T-helper 2 cell treated with Interferon-gamma antibody and Interleukin-4, amounts not matched to agents 5 μg/mL and 100 μg/mL, for 36 hours (primary cell): Measurements from ENCODE around the gene CD300LG.

Experiments
- DNase-seq: peaks from one replicate; pipeline ENCODE4 v3.0.0; 2021; ENCODE audit warnings: low spot score
- H3K27ac Mint-ChIP-seq: one replicate; pipeline ENCODE4 v1.8.0; 2021; ENCODE audit warnings: mild to moderate bottlenecking, mixed read lengths
- H3K27me3 Mint-ChIP-seq: one replicate; pipeline ENCODE4 v1.8.0; 2021; ENCODE audit warnings: low read depth, mixed read lengths
- H3K36me3 Mint-ChIP-seq: one replicate; pipeline ENCODE4 v1.8.0; 2021; ENCODE audit warnings: low read depth, mixed read lengths
- H3K4me1 Mint-ChIP-seq: one replicate; pipeline ENCODE4 v1.8.0; 2021; ENCODE audit warnings: low read depth, mixed read lengths
- H3K4me3 Mint-ChIP-seq: one replicate; pipeline ENCODE4 v1.8.0; 2022; ENCODE audit warnings: mild to moderate bottlenecking, moderate library complexity, mixed read lengths
- H3K9me3 Mint-ChIP-seq: one replicate; pipeline ENCODE4 v1.8.0; 2021; ENCODE audit warnings: mixed read lengths

The CD300LG gene

GRCh38 chr17:43816336-43817320 lies 30.3 kb upstream of the CD300LG start:
- no peak overlapping the region for H3K4me3 Mint-ChIP-seq
- H3K27me3 Mint-ChIP-seq: peaks cover 6% of the 10 kb centered on the region
- H3K4me1 Mint-ChIP-seq: no peaks in the 10 kb centered on the region
- H3K36me3 Mint-ChIP-seq: no peaks in the 10 kb centered on the region
- H3K9me3 Mint-ChIP-seq: no peaks in the 10 kb centered on the region
- no peak overlapping the region for H3K27ac Mint-ChIP-seq
- DNase-seq: no peak

- Mint-ChIP-seq H3K36me3 (no peaks in the 10 kb centered on the region), H3K4me1 (no peaks in the 10 kb centered on the region), H3K27ac (no peak overlapping the region), H3K27me3 (peaks cover 6% of the 10 kb centered on the region), H3K9me3 (no peaks in the 10 kb centered on the region), H3K4me3 (no peak overlapping the region)
- DNase-seq: no peak
Observed at GRCh38 chr17:43817826-43818225, 29.1 kb upstream of the CD300LG start.

GRCh38 chr17:43818966-43819365 lies 28.0 kb upstream of the CD300LG start:
- DNase-seq: no peak
- Mint-ChIP-seq H3K27ac (no peak overlapping the region), H3K4me3 (no peak overlapping the region), H3K4me1 (no peaks in the 10 kb centered on the region), H3K27me3 (peaks cover 4% of the 10 kb centered on the region), H3K36me3 (no peaks in the 10 kb centered on the region), H3K9me3 (no peaks in the 10 kb centered on the region)

DNA sequence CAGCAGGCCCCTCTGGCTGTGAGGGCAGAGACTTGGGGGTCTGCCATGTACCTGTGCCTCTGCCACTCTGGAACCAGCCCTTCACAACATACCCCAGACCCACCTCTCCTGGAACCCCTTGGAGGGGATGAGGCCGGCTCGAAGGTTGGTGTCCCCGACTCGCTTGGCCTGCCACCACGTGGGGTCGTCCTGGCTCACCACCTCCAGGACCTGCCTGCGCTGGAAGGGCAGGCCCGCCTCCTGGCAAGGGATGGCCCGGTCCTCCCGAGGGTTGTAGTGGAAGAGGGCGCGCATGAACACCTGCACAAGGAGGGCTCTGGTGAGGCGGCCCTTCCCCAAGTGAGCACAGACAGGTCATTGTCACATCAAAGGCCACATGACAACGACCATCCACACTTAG lies 26.2 kb upstream of the CD300LG start:
- H3K27ac Mint-ChIP-seq: no peak overlapping the region
- H3K27me3 Mint-ChIP-seq: peaks cover 2% of the 10 kb centered on the region
- no peak for DNase-seq
- no peaks in the 10 kb centered on the region for H3K36me3 Mint-ChIP-seq
- no peak overlapping the region for H3K4me3 Mint-ChIP-seq
- H3K4me1 Mint-ChIP-seq: no peaks in the 10 kb centered on the region
- no peaks in the 10 kb centered on the region for H3K9me3 Mint-ChIP-seq

- H3K4me3 Mint-ChIP-seq: no peak overlapping the region
- no peaks in the 10 kb centered on the region for H3K36me3 Mint-ChIP-seq
- no peaks in the 10 kb centered on the region for H3K4me1 Mint-ChIP-seq
- H3K9me3 Mint-ChIP-seq: no peaks in the 10 kb centered on the region
- DNase-seq: no peak
- H3K27ac Mint-ChIP-seq: no peak overlapping the region
- H3K27me3 Mint-ChIP-seq: peaks cover 2% of the 10 kb centered on the region
Observed at GRCh38 chr17:43822570-43823190, 24.3 kb upstream of the CD300LG start.

GRCh38 chr17:43823350-43824084 lies 23.5 kb upstream of the CD300LG start:
- Mint-ChIP-seq H3K4me1 (no peaks in the 10 kb centered on the region), H3K4me3 (no peak overlapping the region), H3K9me3 (no peaks in the 10 kb centered on the region), H3K27me3 (peaks cover 2% of the 10 kb centered on the region), H3K27ac (no peak overlapping the region), H3K36me3 (no peaks in the 10 kb centered on the region)
- no peak for DNase-seq

- H3K27ac Mint-ChIP-seq: no peak overlapping the region
- H3K4me1 Mint-ChIP-seq: peaks cover under 1% of the 10 kb centered on the region
- no peaks in the 10 kb centered on the region for H3K9me3 Mint-ChIP-seq
- no peak for DNase-seq
- peaks cover 12% of the 10 kb centered on the region for H3K27me3 Mint-ChIP-seq
- no peak overlapping the region for H3K4me3 Mint-ChIP-seq
- H3K36me3 Mint-ChIP-seq: no peaks in the 10 kb centered on the region
Observed at GRCh38 chr17:43825567-43825966, 21.4 kb upstream of the CD300LG start.

DNA sequence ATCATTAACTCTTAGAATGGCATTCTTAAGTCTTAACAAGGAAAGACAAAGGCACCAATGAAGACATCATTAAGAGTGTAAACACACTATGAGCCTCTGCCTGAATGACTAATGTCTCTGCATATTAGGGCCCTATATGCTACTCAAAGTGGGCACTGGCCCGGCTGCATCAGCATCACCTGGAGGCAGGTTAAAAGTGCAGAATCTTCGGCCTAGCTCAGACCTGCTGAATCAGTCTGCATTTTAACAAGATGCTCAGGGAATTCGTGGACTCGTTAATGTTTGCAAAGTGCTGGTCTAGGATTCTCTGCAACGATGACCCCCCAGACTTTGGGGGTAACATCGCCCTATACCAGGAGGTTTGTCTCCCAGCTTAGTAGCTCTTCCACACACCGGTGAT lies 20.8 kb upstream of the CD300LG start:
- Mint-ChIP-seq H3K9me3 (no peaks in the 10 kb centered on the region), H3K27ac (no peak overlapping the region), H3K4me3 (no peak overlapping the region), H3K36me3 (no peaks in the 10 kb centered on the region), H3K4me1 (peaks cover 2% of the 10 kb centered on the region), H3K27me3 (peaks cover 16% of the 10 kb centered on the region)
- DNase-seq: no peak

- Mint-ChIP-seq H3K9me3 (no peaks in the 10 kb centered on the region), H3K27me3 (peaks cover 29% of the 10 kb centered on the region), H3K27ac (no peak overlapping the region), H3K36me3 (no peaks in the 10 kb centered on the region), H3K4me3 (no peak overlapping the region), H3K4me1 (peaks cover 2% of the 10 kb centered on the region)
- no peak for DNase-seq
Observed at GRCh38 chr17:43827596-43827995, 19.4 kb upstream of the CD300LG start.

DNA sequence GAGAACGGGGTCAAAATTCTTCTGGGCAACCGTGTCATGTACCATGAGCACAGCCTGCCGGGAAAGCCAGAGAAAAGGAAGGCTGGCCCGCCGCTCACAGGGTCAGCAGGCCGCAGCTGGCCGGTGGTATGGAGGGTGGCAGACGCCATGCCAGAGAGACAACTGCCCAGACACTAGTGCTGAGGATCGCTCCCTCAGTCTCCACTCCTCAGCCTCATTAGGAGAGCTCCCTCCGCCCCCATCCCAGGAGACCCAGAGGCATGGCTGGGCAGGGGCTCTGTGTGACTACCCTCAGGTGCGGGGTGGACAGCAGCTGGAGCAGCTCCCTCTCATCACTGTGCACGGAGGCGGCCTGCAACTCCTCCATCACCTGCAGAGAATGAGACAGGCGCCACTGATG lies 17.2 kb upstream of the CD300LG start:
- Mint-ChIP-seq H3K4me1 (peaks cover 8% of the 10 kb centered on the region), H3K27ac (no peak overlapping the region), H3K27me3 (peaks cover 44% of the 10 kb centered on the region), H3K9me3 (no peaks in the 10 kb centered on the region), H3K4me3 (no peak overlapping the region), H3K36me3 (no peaks in the 10 kb centered on the region)
- DNase-seq: no peak

DNA sequence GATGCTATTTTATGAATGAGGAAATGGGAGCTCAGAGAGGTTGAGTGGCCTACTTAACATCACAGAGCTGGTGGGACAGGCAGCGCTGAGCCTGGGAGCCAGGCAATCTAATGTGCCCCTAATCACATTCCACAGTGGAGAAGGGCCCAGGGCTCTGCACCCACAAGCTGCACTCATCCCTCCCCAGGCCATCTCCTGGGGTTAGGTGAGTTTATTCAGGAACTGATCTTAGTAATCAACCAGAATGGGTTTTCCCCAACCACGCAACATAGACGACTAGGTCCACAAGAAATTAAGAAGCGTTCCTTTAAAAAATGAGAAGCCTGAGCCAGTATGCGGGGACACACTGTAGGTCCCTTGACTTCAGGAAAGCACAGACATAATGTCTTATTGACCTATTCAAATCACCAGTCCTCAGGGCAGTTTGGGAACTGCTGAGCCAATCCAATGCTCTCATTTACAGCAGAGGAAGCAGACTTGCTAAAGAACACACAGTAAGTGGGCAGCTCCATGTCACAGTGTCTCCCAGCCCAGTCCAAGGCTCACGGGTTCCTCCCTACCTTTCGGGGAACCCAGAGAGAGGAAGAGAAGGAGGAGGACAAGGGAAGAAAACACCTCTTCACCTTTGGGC lies 16.4 kb upstream of the CD300LG start:
- H3K27ac Mint-ChIP-seq: no peak overlapping the region
- no peak for DNase-seq
- peaks cover 8% of the 10 kb centered on the region for H3K4me1 Mint-ChIP-seq

GRCh38 chr17:43831633-43832032 lies 15.3 kb upstream of the CD300LG start:
- Mint-ChIP-seq H3K4me1 (peaks cover 8% of the 10 kb centered on the region), H3K27me3 (peaks cover 56% of the 10 kb centered on the region), H3K4me3 (peak overlapping the region; percentile 54), H3K36me3 (no peaks in the 10 kb centered on the region), H3K9me3 (no peaks in the 10 kb centered on the region), H3K27ac (no peak overlapping the region)
- DNase-seq: no peak

More for the DNA sequence above, 16.4 kb upstream of the CD300LG start:
- peaks cover 52% of the 10 kb centered on the region for H3K27me3 Mint-ChIP-seq
- H3K4me3 Mint-ChIP-seq: no peak overlapping the region
- no peaks in the 10 kb centered on the region for H3K9me3 Mint-ChIP-seq
- no peaks in the 10 kb centered on the region for H3K36me3 Mint-ChIP-seq

DNA sequence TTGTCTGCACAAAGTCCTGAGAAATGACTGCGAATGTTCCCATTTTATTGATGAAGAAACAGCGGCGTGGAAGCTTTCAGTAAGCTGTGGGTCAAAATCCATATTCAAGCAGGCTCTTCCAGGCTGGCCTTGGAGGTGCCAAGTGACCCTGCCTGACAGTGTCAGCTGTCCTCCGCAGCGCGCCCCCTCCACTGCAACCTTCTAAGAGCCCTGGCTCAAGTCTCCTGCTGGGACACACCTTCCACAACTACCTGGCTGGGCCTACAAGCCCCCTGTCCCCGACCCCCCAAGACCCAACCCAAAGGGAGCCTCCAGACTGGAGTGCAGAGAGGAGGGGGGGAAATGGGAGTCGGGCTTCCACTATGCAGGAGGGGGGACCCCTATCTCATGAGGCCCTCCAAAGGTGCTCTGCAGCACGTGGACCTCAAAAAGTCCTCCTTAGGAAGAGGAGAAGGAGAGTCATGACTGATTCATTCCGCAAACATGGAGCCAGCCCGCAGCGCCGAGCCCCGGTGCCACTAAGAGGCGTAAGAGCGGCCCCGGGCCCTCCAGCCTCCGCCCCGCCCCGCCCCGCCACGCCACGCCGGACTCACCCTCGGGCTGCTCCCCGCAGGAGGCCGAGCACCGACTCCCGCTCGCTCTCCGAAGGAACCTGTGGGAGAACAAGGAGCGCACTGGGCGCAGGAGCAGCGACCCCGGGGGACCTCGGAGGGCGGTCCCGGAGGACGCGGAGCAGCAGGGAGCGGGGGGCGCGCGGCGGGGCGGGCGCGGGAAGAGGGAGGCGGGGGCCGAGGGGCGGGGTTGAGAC lies 14.6 kb upstream of the CD300LG start:
- Mint-ChIP-seq H3K36me3 (no peaks in the 10 kb centered on the region), H3K9me3 (no peaks in the 10 kb centered on the region), H3K4me1 (peaks cover 8% of the 10 kb centered on the region)

More for the DNA sequence above, 14.6 kb upstream of the CD300LG start:
- Mint-ChIP-seq H3K27me3 (peaks cover 56% of the 10 kb centered on the region), H3K27ac (no peak overlapping the region), H3K4me3 (peak overlapping the region; percentile 67)
- no peak for DNase-seq
